Stimulated activated CD4-positive, alpha-beta T cell treated with anti-CD3 and anti-CD28 coated beads, Interleukin-15, amount 100 ng/mL, for 24 hours (primary cell): ENCODE measurements around the gene AMFR.

Experiments
- DNase-seq: peaks from one replicate; pipeline ENCODE4 v3.0.0-alpha.2; 2020

AMFR gene

GRCh38 chr16:56345406-56346050 is 79.8 kb downstream of the AMFR start:
- no peak for DNase-seq

- no peak for DNase-seq
These were observed 80.6 kb downstream of the AMFR start for GRCh38 chr16:56344518-56345405.

- no peak for DNase-seq
These were observed 81.5 kb downstream of the AMFR start for GRCh38 chr16:56343661-56344517.

DNA sequence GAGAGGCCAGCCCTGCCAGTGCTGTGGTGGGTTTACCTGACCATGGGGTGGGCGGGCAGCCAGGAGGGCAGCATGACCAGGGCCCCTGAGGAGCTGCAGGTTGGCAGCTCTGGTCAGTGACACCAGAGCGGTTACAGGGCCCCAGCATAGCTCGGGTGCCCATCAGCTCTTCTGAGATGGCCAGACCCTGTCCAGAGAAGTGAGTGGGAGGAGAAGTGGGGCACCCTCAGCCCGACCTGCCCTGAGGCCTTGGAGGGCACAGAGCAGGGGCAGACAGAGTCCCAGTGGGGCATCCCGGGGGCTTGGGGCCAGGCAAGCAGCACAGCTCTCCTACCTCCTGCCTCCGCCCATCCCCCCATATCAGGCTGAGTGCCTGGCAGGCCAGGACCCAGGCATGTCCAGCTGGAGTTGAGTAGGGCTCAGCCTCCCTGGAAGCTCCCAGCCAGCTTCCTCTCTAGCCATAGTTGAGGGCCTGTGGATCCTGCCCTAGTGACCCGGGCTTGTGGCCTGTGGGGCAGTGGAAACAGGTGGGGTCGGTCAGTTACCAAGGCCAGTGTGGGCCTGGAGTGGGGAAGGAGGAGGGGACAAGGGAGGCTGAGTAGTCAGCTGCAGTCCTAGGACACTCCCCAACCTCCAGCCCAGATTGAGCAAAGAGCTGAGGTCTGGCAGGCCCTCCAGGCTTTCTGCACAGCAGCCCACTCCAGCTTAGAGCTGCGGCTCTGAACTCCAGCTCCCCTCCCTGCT is 83.5 kb downstream of the AMFR start:
- no peak for DNase-seq

GRCh38 chr16:56340864-56341365 is 84.4 kb downstream of the AMFR start:
- DNase-seq, result no peak

DNA sequence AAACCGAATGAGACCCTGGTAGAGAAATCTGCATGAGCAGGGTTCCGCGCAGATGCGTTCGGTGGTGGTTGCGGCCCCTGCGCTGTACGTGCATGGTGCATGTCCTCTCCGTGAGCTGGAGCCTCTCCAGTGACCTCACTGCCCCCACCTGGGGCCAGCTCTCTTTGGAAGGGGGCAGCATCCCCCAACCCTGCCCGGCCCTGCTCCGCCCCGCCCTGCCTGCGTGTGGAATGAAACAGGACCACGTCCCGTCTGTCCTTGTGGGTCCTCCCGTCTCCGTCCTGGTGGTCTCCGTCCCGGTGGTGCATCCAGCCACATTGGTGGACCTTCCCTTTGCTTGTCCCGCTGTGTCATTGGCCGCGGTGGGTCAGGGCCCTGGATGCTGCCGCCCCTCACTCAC is 84.9 kb downstream of the AMFR start:
- DNase-seq, result no peak

GRCh38 chr16:56339431-56340195 is 85.7 kb downstream of the AMFR start:
- no peak for DNase-seq

DNA sequence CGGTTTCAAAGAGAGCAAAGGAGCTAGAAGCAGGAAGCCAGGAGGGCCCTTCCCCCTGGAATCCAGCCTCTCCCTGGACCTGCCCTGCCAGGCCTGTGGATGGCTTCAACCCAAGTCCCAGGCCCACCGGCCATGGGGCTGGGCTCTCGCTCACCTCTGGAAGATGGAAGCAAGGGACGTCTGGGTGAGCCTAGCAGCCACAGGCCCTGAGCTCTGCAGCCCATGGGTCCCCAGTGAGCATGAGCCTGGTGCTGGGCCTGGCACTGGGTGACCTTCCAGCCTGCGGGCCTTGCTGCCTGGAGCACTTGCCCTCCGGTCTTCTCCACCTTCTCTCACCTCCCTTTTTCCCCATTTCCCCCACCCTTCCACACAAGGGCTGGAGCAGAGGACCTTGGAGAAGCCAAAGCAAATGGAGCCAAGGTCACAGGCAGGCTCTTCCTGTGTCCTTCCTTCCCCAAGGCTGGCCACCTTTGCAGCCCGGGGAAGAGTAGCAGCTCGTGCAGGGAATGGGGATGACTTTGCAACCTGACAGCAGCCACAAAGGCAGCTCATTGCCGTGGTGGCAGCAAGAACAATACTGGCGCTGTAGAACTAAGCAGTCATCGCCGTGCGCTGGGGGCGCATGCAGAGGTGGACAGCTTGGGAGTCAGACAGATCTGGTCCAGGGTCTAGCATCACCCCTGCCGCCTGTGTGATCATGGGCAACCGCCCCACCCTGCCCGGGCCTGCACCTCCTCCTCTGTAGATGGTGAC is 86.6 kb downstream of the AMFR start:
- no peak for DNase-seq

DNA sequence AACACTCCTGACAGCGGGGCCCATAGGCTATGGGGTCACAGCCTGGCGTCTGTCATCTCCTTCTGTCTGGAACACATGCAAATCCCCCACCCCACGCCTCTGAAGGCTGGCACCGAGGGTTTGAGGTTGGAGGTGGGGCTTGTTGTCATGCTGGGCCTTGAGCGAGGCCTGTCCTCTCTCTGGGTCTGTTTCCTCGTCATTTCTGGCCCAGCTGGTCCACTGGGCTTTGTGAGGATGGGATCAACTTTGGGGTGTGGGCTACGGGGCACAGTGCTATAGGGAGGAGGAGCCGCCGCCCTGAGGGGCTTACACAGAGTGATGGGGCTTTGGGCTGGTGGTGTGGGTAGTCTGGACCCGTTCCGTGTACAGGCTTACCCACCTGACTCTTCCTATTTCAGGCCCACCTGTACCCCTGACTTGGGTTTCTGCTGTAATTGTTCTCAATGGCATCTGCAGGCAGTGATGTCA is 87.5 kb downstream of the AMFR start:
- DNase-seq, result no peak

DNA sequence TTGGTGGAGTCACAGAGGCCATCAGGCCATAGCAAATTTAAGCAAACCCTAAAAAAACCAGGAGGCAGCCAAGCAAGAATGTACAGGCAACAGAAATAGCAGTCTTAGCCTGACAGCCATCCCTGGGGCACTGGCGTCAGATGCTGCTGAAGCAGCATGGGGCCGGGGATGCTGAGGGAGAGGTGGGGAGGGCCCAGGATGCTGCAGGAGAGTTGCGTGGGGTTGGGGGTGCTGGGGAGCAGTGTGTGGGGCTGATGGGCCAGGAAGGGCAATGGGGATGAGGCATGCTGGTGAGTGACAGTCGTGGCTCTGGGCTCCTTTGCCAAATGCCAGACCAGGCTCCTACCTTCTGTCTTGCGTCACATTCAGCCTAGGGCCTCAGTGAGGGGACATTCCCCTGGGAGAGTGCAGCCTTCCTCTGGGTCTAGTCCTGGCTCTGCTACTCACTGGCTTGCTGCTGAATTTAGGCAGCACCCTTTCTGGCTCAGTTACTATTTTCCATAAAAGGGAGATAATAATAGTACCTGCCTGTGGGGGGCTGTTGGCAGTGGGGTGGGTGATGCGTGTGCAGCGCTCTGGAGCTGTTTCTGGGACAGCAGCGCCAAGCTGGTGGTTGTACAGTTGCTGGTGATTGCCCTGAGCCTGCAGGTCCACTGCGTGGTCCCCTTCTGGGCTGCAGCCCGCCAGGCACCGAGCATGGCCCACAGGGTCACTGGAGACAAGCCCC is 88.1 kb downstream of the AMFR start:
- DNase-seq, result no peak

DNA sequence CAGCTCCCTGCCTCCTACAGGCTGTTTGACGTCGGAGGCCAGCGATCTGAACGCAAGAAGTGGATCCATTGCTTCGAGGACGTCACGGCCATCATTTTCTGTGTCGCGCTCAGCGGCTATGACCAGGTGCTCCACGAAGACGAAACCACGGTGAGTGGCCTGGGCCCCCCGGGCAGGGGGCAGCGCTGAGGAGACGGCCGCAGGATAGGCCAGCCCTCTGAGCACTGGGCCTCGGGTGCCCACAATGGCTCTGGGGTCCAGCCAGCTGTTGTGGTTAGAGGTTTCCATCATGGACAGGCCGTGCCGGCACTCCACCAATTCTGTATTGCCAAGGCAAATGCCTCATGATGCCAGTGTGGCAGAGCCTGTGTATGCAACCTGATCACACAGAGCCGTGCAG is 88.6 kb downstream of the AMFR start:
- DNase-seq, result no peak

DNA sequence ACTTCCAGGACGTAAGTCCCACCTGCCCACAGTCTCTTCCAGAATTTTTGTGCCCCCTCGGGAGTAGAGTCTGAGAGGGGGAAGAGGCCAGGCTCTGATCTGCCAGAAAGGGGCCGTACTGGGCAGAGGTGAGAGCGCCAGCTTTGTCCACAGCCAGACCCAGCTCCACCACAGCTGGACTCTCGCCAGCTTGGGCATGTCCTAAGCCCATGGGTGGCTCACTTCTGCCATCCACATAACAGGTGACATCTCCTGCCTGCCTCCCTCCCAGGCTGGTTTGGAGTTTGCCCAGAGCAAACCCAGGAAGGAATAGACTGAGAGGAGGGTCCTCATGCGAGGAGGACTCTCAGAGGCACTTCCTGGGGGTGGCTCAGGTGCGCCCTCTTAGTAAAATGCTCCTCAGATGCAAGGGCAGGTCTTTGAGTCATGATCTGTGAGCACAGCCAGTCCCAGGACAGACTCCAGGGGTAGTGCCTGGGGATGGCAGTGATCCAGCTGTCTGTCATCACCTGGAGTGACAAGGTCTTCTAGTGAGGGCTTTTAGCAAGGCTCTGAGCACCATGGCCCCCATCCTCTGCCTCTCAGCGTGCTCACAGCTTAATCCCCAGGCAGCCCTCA is 89.2 kb downstream of the AMFR start:
- DNase-seq, result no peak

DNA sequence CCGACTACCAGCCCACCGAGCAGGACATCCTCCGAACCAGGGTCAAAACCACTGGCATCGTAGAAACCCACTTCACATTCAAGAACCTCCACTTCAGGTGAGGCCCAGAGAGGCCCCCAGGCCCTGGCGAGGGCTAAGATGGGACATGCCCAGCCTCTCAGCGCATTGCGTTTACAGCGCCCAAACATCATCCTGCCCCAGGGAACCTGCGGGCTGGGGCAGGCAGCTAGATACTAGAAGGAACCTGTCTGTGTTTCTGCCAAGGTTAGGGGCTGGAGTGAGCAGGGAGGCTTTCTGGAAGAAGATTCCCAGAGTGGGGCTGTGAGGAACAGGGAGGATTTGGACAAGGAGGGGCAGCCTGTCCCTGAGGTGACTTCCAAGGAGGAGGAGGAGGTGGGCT is 90.6 kb downstream of the AMFR start:
- no peak for DNase-seq

DNA sequence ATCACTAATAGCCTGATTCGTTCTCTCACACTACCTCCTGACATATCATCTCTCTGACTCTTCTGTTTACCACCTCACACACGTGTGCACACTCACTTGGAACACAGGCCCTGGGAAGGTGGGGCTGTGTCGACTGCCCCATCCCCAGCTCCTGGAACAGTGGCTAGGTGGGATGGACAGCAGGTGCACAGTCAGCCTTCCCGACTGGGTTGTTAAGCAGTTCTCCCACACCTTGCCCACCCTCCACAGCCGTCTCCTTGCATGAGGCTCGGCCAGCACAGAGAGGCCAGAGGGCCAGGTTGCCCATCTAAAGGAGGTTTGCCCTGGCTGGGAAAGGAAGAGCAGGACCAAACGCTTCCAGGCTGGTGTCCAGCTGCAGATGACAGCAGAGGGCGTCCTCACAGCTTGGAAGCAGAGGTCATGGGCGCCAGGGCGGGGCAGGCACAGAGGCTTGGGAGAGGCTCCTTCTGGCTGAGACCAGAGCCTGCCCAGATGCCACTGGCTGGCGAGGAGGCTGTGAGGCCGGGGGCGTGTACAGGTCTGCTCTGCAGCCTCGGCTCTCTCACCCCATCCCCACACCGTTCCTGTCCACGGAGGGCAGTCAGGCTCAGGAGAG is 92.8 kb downstream of the AMFR start:
- peak; percentile 10 for DNase-seq

- DNase-seq, result no peak
These were observed 93.4 kb downstream of the AMFR start for GRCh38 chr16:56331915-56332314.

DNA sequence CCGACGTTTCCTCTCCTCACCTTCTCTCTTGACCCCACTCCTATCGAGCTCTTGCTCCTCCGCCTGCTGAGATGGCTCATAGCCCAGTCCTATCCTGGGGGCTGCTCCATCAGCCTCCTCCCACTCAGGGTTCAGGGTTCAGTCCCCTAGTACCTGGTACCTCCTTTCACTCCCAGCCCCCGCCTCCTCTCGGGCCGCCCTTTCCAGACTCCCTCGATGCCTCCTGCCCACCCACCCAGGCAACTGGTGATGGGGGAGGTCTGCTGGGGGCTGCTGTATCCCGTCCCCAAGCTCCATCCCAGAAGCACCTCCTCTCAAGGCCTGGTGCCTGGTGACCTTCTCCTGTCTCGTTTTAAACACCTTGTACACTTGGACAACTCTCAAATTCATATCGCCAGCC is 93.9 kb downstream of the AMFR start:
- no peak for DNase-seq

GRCh38 chr16:56330476-56330875 is 94.9 kb downstream of the AMFR start:
- no peak for DNase-seq

GRCh38 chr16:56329887-56330286 is 95.5 kb downstream of the AMFR start:
- DNase-seq, result no peak
